HG02981 (cell line): ENCODE results near the gene C1orf116.

Source experiments
- ATAC-seq: cut with Tn5 transposase; IDR thresholded peaks from one replicate; pipeline ENCODE4 v1.9.1; 2021; ENCODE audit warnings: mild to moderate bottlenecking, moderate library complexity; ENCODE audit not compliant: unreplicated experiment

Gene C1orf116

GRCh38 chr1:207035877-207036551, 3.5 kb upstream of the C1orf116 start:
- no peak for ATAC-seq

- no peak for ATAC-seq
Observed at GRCh38 chr1:207034998-207035397, 2.4 kb upstream of the C1orf116 start.

- no peak for ATAC-seq
Observed at GRCh38 chr1:207034208-207034607, 1.7 kb upstream of the C1orf116 start.

- no peak for ATAC-seq
Observed at GRCh38 chr1:207033302-207033701, 746 bp upstream of the C1orf116 start.

DNA sequence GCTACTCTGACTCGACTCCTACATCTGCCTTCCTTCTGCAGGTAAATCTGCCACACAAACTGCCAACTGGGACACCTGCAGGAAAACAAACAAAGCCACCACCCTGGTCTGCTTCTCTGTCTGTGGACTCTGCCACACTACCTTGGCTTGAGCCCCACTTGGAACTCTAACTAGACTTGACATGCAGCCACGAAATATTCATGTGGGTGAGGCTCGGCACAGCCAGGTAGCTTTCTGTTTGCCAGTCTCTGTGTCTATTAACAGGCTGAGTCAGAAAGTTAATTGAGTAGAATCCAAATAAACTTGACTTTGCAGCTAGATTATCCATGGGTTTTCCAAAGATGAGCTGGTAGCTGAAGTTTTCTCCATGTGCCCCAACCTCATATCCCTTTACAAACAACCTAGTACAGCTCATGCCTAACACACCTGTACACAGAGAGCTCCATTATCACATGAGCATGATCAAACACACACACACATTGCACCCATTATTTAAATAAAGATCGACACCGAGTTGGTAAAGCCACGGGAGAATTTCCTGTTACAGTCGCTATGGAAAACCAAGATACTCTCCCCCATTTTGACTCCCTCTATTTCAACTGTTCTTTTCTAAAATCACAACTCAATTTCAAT, 808 bp downstream of the C1orf116 start:
- ATAC-seq = no peak

DNA sequence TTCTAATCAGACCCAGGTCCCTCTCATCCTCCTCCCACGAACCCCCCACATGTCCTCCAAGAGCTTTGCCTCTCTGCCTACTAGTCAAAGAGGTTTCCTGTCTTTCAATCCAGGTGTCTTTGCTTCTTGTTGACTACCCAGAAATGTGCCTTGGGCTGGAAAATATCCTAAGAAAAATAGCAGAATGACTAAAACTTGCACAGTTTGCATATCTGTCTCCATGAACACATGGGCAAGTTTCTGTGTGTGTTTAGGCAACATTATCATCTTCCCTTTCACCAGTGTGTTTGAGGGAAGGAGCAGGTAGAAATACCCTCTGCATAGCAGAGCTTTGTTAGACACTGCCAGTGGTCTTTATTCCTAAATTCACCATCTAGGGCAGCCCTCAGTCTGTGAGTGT, 1.5 kb downstream of the C1orf116 start:
- no peak for ATAC-seq

- ATAC-seq = no peak
Observed at GRCh38 chr1:207030522-207031009, 2.0 kb downstream of the C1orf116 start.

- ATAC-seq = no peak
Observed at GRCh38 chr1:207029701-207030521, 2.6 kb downstream of the C1orf116 start.

GRCh38 chr1:207028884-207029650, 3.5 kb downstream of the C1orf116 start:
- no peak for ATAC-seq

DNA sequence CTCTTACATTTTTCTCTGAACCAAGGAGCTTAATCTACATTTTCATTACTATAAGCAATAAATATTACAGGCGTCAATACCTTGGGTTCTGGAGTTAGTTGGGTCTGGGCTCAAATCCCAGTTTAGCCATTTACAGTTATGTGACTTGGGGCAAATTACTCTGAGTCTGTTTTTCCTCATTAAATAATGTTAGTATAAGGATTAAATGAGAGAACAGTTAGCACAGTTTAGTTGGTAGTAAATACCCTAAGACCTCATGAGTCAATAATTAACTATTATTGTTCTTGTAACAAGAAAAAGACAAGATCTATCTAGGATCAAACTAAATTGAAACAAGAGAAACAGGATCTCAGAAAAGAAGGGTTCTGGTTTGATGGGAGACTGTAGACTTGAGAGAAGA, 4.6 kb downstream of the C1orf116 start:
- no peak for ATAC-seq

GRCh38 chr1:207027206-207027777, 5.3 kb downstream of the C1orf116 start:
- no peak for ATAC-seq

- no peak for ATAC-seq
Observed at GRCh38 chr1:207026104-207026534, 6.4 kb downstream of the C1orf116 start.

DNA sequence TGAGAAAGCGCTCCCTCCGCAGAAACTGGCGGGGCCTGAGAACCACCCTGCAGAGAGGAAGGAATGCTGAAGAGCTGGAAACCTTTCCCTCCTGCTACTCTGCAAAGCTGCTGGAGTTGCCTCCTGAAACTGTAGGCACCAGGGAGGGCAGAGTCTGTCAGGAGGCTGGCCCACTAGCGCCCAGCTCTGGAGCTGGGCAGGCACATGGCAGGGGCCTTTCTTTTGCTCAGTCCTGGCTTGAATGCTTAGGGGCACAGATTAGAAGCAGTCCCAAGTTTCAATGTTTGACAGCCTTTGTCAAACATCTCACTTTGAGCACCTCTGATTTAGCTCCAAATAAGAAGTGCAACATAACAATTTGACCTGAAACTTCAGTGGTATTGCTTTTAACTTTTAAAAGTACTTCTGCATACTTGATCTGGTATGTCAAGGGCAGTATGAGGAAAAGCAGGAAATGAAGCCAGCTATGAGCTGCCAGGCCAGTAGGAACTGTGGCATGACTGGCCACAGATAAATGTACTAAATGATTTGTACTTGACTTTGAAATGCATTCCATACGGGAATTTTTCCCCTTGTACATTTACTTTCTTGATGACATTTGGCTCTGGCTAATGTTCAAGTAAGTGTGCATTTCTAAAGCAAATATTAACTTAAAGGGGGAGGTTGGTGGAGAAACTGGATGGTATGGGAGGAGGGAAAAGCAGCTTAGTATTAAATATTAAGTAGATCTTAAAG, 7.2 kb downstream of the C1orf116 start:
- no peak for ATAC-seq

- no peak for ATAC-seq
Observed at GRCh38 chr1:207024202-207025145, 8.1 kb downstream of the C1orf116 start.

DNA sequence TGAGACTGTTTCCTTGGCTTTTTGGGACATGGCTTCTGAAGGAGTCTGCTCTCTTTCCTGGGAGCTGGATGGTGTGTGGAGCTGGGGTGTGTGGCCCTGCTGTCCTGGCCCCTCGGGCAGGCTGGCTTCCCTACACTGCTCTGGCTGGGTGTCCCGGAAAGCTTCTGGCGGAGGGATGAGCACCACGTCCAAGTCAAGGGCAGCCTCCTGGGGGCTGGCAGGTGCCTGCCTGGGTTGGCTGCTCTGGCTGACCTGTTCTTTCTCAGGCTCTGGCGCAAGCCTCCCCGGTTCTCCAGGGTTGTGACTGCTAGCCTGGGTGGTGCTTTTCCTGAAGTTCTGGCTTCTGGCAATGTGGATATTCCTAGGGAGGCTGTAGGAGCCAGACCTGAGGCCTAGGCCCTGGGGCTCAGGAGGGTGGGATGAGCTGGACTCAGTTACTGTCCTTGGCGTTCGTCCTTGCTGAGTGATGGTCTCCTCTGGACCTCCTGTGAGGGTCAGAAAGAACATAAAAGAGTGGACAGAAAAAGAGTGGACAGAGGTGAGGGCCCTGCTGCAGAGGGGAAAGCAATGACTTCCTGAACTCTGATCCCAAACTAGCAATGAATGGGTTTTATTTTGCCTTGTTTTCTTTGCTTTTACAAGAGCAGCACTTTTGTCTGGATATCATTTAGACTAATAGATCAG, 9.4 kb downstream of the C1orf116 start:
- ATAC-seq = no peak

DNA sequence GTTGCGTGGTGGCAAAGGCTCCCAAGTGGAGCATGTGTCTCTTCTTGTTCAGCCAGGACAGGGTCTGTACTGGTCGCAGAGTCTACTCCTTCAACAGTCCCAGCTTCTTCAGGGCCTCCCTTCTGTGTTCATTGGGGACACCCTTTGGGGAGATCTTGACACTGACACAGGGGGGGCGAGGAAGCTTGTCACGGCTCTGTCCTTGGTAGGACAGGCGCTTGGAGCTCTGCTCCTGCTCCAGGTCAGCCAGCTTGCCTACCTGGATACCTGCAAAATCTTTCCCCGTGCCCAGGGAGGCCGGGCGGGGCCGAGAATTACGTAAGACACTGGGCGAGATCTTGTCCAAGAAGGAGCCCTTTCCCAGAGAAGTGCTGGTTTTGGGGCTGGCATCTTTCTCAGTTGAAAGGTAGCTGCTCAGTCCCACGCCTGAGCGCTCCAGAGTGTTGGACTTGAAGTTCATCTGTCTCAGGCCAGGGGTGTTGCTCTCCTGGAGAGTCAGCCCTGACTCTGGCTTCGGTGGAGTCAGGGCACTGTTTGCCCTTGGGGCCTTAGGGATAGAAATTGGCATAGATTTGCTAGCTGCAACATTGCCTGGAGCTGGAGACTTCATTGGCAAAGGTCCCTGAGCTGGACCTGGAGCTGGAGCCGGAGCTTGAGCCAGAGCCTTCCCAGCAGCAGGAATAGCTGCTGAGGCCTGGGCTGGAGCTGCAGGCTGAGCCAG, 10.5 kb downstream of the C1orf116 start:
- no peak for ATAC-seq

DNA sequence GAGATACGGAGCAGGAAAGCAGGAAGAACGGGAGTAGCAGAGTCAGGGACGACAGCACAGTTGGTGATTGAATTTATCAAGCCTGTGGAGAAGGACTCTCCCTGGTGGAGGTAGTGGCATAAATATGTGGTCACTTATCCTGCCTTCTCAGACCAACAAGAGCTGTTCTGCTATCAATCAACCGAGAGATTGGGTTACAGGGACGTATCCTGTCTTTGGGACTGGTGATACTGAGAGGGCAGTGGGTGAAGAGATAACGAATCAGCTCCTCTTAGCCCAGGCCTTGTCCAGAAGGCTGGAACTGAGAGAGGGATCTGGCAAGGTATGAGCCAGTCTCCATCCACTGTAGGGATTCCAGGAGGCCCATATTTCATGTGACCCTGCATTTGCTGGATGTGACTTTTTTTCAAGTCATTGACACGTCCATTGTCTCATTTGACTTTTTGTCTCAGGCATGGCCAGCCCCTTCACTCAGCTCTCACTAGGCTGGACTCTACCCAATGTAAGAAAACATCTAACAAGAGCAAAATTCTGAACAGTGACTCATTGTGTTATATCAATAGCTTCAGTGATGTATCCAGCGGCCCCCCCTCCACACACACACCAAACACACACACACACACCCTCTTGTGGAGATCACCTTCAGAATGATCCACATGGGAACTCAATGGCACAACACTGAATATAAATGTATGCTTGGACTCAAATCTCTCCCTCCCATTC, 11.3 kb downstream of the C1orf116 start:
- no peak for ATAC-seq
